Keratinocyte (primary cell): ENCODE data around the gene PPEF2. TPM values are rescaled to one million over a fixed set of nuclear protein-coding genes. Genes with fewer than 3 reads are reported as not detected.

ENCODE experiments used
- DNase-seq: peaks from one replicate; pipeline ENCODE4 v3.0.0-alpha.2; 2011; ENCODE audit warnings: low read depth, missing footprints, low spot score
- FAIRE-seq: peaks from 2 replicates; lab custom pipeline; 2011; peaks lifted over from hg19 to GRCh38; lab: Jason Lieb, UNC
- H2AFZ ChIP-seq: 2 replicates; pipeline ENCODE4 v1.6.0; 2012; ENCODE audit warnings: low read length, control low read depth, inconsistent platforms; ENCODE audit not compliant: control insufficient read depth
- H3K27ac ChIP-seq: 2 replicates; pipeline ENCODE4 v1.5.1; 2011; ENCODE audit warnings: low read length; ENCODE audit not compliant: control insufficient read depth, insufficient read depth
- H3K27me3 ChIP-seq: 3 replicates; pipeline ENCODE4 v1.6.0; 2011; ENCODE audit warnings: low read length; ENCODE audit not compliant: control insufficient read depth, insufficient read depth; ENCODE audit errors: extremely low read depth
- H3K36me3 ChIP-seq, 2 experiments: 2 replicates in 1 of 2; 3 replicates in 1 of 2; pipeline ENCODE4 v1.5.1; 2011; ENCODE audit warnings: low read length in 2 of 2, mild to moderate bottlenecking in 1 of 2; ENCODE audit not compliant: control insufficient read depth in 2 of 2, insufficient read depth in 2 of 2; ENCODE audit errors: extremely low read depth in 1 of 2
- H3K4me1 ChIP-seq: 3 replicates; pipeline ENCODE4 v1.5.1; 2011; ENCODE audit warnings: low read length; ENCODE audit not compliant: control insufficient read depth, insufficient read depth; ENCODE audit errors: extremely low read depth
- H3K4me2 ChIP-seq: 3 replicates; pipeline ENCODE4 v1.6.0; 2011; ENCODE audit warnings: low read depth, low read length; ENCODE audit not compliant: control insufficient read depth, insufficient read depth; ENCODE audit errors: extremely low read depth
- H3K4me3 ChIP-seq, 3 experiments: fragments of 200-600 bp in 1 of 3; sonication (generic) in 1 of 3; 2 replicates in 2 of 3; 3 replicates in 1 of 3; pipeline ENCODE4 v1.5.1; 2011 to 2016; ENCODE audit warnings: low read length in 3 of 3, mild to moderate bottlenecking in 3 of 3, control low read depth in 2 of 3, inconsistent platforms in 1 of 3, low read depth in 1 of 3, mixed read lengths in 1 of 3, mixed run types in 1 of 3, moderate library complexity in 1 of 3; ENCODE audit not compliant: control insufficient read depth in 2 of 3, insufficient read depth in 2 of 3; ENCODE audit errors: extremely low read depth in 1 of 3
- H3K79me2 ChIP-seq: 2 replicates; pipeline ENCODE4 v1.6.0; 2012; ENCODE audit warnings: low read length; ENCODE audit not compliant: control insufficient read depth, insufficient read depth
- H3K9ac ChIP-seq: 3 replicates; pipeline ENCODE4 v1.6.0; 2011; ENCODE audit warnings: low read length; ENCODE audit not compliant: control insufficient read depth, insufficient read depth; ENCODE audit errors: extremely low read depth
- H3K9me1 ChIP-seq: 3 replicates; pipeline ENCODE4 v1.6.0; 2011; ENCODE audit warnings: low read length; ENCODE audit not compliant: control insufficient read depth, insufficient read depth; ENCODE audit errors: extremely low read depth
- H3K9me3 ChIP-seq: 2 replicates; pipeline ENCODE4 v1.5.1; 2012; ENCODE audit warnings: low read depth, low read length; ENCODE audit not compliant: control insufficient read depth
- H4K20me1 ChIP-seq: 3 replicates; pipeline ENCODE4 v1.6.0; 2011; ENCODE audit warnings: low read length; ENCODE audit not compliant: control insufficient read depth, insufficient read depth; ENCODE audit errors: extremely low read depth
- CTCF ChIP-seq, 3 experiments: IDR thresholded peaks in 1 of 3; conservative IDR thresholded peaks in 1 of 3; optimal IDR thresholded peaks in 1 of 3; 2 replicates in 2 of 3; 3 replicates in 1 of 3; pipeline versions ENCODE3 to v1.5.1; 2011; ENCODE audit warnings: low read length in 3 of 3, mild to moderate bottlenecking in 3 of 3, moderate library complexity in 2 of 3, control low read depth in 1 of 3, inconsistent platforms in 1 of 3; ENCODE audit not compliant: insufficient read depth in 2 of 3; ENCODE audit errors: extremely low read depth in 1 of 3
- EZH2 ChIP-seq: IDR thresholded peaks from one replicate; pipeline ENCODE4 v1.6.1; 2012; ENCODE audit warnings: inconsistent platforms, mild to moderate bottlenecking, low read length, moderate library complexity
- dilution Hi-C: fragments of 300-500 bp; cut with MboI; formaldehyde crosslinking; loops from one replicate; pipeline ENCODE4 v1.7.0; 2020; ENCODE audit warnings: low sequenced_read_pairs; ENCODE audit not compliant: extremely low pct_ligation_motif_present
- polyA plus RNA-seq, 5 experiments: library from polyadenylated mRNA; depleted of rRNA in 3 of 5; stranded (reverse) in 3 of 5; stranded (forward) in 1 of 5; unstranded in 1 of 5; fragments of >200 nt; gene quantifications; 1 replicate in 1 of 5; 2 replicates in 3 of 5; 3 replicates in 1 of 5; pipeline versions ENCODE4 v1.2.1 to v1.2.3, GENCODE V29; 2011 to 2012; ENCODE audit warnings: missing spikeins in 2 of 5, low read depth in 1 of 5, low replicate concordance in 1 of 5
- small RNA-seq, 3 experiments: library from RNA; depleted of rRNA; stranded (forward); fragments of <200 nt; gene quantifications; one replicate each; pipeline ENCODE3, GENCODE V24; 2012; ENCODE audit warnings: low read depth in 3 of 3, low replicate concordance in 1 of 3; ENCODE audit not compliant: insufficient read length in 3 of 3

The PPEF2 gene
- polyA plus RNA-seq, 1 donor (not counting 4 experiments of a cell fraction or from before 2014, with no cell fraction given), result 0.03 TPM

GRCh38 chr4:75817901-75818300 lies 84.4 kb downstream of the PPEF2 start:
- FAIRE-seq (no peak), DNase-seq (no peak)
- peaks cover 0 to 14% of the 10 kb centered on the region in 2 experiments for H3K36me3 ChIP-seq
- TF ChIP-seq EZH2, result no peak
- TF ChIP-seq CTCF (optimal IDR thresholded peaks at IDR 0.05 in 1 of 3, IDR thresholded peaks at IDR 0.05 in 1 of 3, conservative IDR thresholded peaks at IDR 0.05 in 1 of 3; ENCODE audit: extremely low read depth in 1 of 3, insufficient read depth in 2 of 3, low read length in 3 of 3), result no peak
- no peak overlapping the region for H2AFZ ChIP-seq
- H3K4me1 ChIP-seq, result no peaks in the 10 kb centered on the region
- H3K79me2 ChIP-seq, result no peaks in the 10 kb centered on the region
- H3K9me3 ChIP-seq, result no peaks in the 10 kb centered on the region
- H4K20me1 ChIP-seq, result no peaks in the 10 kb centered on the region
- no peak overlapping the region for H3K9ac ChIP-seq
- no peaks in the 10 kb centered on the region for H3K27me3 ChIP-seq
- H3K4me3 ChIP-seq, result no peak overlapping the region
- H3K9me1 ChIP-seq, result no peaks in the 10 kb centered on the region
- H3K27ac ChIP-seq, result no peak overlapping the region
- dilution Hi-C loops, result no loop called here
- no peak overlapping the region for H3K4me2 ChIP-seq

Small RNA genes within 50 kb of the gene (small RNA-seq; reads per million reads assigned to genes)
- 0 reads per million in 3 experiments for gene RNU2-16P

Other genes starting within 250 kb of the PPEF2 start
- gene G3BP2, start 229.0 kb downstream of the PPEF2 start, polyA plus RNA-seq, result 85.9 to 137 TPM (median 107 TPM) in 3 replicates
- gene USO1, start 177.9 kb downstream of the PPEF2 start, polyA plus RNA-seq, result 47.8 to 75.4 TPM (median 54.2 TPM) in 3 replicates
- 8.9 to 12.2 TPM (median 11.4 TPM) in 3 replicates for gene NAAA, start 38.6 kb upstream of the PPEF2 start, polyA plus RNA-seq
- gene SDAD1, start 88.5 kb upstream of the PPEF2 start, polyA plus RNA-seq, result 21.2 to 33.0 TPM (median 28.9 TPM) in 3 replicates
- gene CXCL9, start 105.1 kb upstream of the PPEF2 start, polyA plus RNA-seq, result 0.04 to 0.08 TPM (median 0.04 TPM) in 3 replicates
- gene CXCL10, start 121.0 kb upstream of the PPEF2 start, polyA plus RNA-seq, result 0.48 to 0.99 TPM (median 0.72 TPM) in 3 replicates
- 0.58 to 1.4 TPM (median 0.93 TPM) in 3 replicates for gene CXCL11, start 133.6 kb upstream of the PPEF2 start, polyA plus RNA-seq
- 0.23 to 0.64 TPM (median 0.46 TPM) in 3 replicates for gene ART3, start 172.3 kb upstream of the PPEF2 start, polyA plus RNA-seq
- gene NUP54, start 245.9 kb upstream of the PPEF2 start, polyA plus RNA-seq, result 28.1 to 59.2 TPM (median 33.8 TPM) in 3 replicates